ENCODE data around the gene GRK3. TPM values are rescaled to one million over a fixed set of nuclear protein-coding genes. Genes with fewer than 3 reads are reported as not detected.
"Not testable (repeated sequence)": the region's sequence is repeated elsewhere in the genome, so short reads cannot be mapped to it uniquely, and the experiment has no call there.

GRK3 gene
- polyA plus RNA-seq, 1 donor from 2014 or later = 10.4 TPM

DNA sequence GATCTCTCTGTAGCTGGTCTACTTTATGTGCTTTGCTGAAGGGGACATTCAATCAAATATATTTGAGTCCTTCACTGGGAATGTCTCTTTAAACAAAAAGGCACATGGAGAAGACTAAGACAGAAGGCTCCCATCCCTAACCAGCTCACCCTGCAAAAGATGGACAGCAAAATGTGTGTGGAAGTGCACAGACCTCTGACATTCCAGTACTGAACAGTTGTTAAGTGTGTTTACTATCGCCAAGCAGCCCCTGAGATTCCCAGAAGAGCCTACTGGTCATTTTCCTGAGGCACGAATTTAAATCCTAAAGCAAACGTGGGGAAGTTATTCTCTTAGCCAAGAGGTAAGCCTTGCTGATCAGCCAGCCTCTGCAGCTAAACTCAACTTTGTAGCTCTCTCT is 50.3 kb downstream of the GRK3 start:
- peaks cover 18 to 27% (median 19%) of the 10 kb centered on the region in 3 donors for H3K4me1 Mint-ChIP-seq
- not testable (repeated sequence) for H3K27ac Mint-ChIP-seq, H3K9me3 Mint-ChIP-seq, H3K27me3 Mint-ChIP-seq, H3K4me3 Mint-ChIP-seq
- H3K36me3 Mint-ChIP-seq = peaks cover 15% of the 10 kb centered on the region

DNA sequence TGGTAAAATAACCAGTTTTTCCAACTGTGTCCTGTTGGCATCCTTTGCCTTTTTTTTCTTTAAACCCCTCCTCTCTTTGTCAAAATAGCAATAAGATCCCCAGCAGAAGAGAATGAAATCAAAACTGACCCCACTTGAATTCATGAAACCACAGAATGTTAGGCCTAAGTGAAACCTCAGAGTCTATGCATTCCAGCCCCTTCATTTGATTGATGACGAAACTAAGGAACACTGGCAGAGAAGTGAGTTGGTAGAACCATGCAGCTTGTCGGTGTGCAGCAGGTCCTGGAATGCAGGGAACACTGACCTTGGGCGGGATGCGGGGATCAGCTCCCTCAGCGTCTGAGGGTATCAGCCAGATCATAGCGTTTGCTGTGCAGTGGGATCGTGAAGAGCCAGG is 57.5 kb downstream of the GRK3 start:
- Mint-ChIP-seq H3K27ac (peak overlapping the region in 2 of 3 donors; percentile 6 to 68), H3K9me3 (no peaks in the 10 kb centered on the region), H3K4me3 (peak overlapping the region in 2 of 4 donors; percentile 65 to 80), H3K27me3 (no peaks in the 10 kb centered on the region), H3K4me1 (peaks cover 51 to 64% (median 52%) of the 10 kb centered on the region in 3 donors), H3K36me3 (peaks cover 11% of the 10 kb centered on the region)

DNA sequence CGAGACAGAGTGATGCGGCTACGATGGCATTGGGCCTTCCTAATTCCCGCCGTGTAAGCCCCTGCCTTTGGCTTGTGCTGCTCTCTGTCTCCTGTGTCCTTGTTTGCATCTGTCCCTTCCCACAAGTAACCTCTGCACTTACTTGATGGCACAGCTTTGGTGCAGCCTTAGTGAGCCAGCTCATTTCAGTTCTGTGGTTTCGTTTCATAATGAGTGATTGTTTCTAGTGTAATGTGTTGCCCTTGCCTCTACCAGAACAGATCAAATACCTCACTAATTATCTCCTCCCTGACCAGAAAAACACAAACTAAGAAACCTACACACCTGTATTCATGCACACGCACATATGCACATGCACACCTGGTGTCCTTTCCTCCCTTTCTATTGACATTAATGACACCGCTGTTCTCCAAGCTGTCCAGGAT is 58.8 kb downstream of the GRK3 start:
- peaks cover 11% of the 10 kb centered on the region for H3K36me3 Mint-ChIP-seq
- H3K4me3 Mint-ChIP-seq = peak overlapping the region in 3 of 4 donors; percentile 22 to 60 (median 23)
- peaks cover 49 to 63% (median 50%) of the 10 kb centered on the region in 3 donors for H3K4me1 Mint-ChIP-seq
- no peaks in the 10 kb centered on the region for H3K27me3 Mint-ChIP-seq
- no peaks in the 10 kb centered on the region for H3K9me3 Mint-ChIP-seq
- peak overlapping the region in 1 of 3 donors; percentile 60 for H3K27ac Mint-ChIP-seq

DNA sequence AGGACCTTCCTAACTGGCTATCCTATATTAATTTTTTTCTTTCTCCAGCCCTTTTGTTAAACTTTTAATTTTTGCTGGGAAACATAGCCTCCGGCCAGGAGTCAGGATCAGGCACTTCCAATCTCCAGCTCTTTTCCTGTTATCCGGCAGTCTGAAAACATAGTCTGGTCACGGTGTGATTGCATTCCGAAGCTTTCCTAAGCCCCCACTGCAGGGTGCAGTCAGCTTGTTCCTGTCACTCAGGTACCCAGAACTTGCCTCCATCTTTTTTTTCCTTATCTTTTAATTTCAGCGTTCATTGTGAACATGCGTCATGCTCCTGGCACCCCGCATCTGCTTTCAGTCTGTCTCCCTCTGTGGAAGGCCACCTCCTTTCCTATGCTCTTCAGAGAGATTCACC is 59.4 kb downstream of the GRK3 start:
- H3K27me3 Mint-ChIP-seq = no peaks in the 10 kb centered on the region
- peaks cover 11% of the 10 kb centered on the region for H3K36me3 Mint-ChIP-seq
- peaks cover 44 to 57% (median 45%) of the 10 kb centered on the region in 3 donors for H3K4me1 Mint-ChIP-seq
- H3K4me3 Mint-ChIP-seq = peak overlapping the region in 1 of 4 donors; percentile 22
- H3K27ac Mint-ChIP-seq = no peak overlapping the region
- no peaks in the 10 kb centered on the region for H3K9me3 Mint-ChIP-seq

DNA sequence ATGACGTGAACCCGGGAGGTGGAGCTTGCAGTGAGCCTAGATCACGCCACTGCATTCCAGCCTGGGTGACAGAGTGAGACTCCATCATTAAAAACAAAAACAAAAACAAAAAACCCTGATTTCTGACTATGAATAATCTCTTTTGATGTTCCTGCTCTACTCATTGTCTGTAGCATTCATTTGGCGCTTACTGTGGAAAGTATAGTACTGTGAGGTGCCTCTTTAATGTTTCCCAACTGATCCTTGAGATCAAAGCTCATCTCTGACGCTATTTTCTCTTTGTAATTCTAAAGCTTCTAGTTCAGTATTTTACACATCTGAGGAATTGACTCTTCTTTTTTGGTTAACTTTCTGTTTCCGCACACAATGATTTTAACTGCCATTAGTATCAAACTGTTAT is 60.0 kb downstream of the GRK3 start:
- no peaks in the 10 kb centered on the region for H3K9me3 Mint-ChIP-seq
- peak overlapping the region in 1 of 3 donors; percentile 71 for H3K27ac Mint-ChIP-seq

DNA sequence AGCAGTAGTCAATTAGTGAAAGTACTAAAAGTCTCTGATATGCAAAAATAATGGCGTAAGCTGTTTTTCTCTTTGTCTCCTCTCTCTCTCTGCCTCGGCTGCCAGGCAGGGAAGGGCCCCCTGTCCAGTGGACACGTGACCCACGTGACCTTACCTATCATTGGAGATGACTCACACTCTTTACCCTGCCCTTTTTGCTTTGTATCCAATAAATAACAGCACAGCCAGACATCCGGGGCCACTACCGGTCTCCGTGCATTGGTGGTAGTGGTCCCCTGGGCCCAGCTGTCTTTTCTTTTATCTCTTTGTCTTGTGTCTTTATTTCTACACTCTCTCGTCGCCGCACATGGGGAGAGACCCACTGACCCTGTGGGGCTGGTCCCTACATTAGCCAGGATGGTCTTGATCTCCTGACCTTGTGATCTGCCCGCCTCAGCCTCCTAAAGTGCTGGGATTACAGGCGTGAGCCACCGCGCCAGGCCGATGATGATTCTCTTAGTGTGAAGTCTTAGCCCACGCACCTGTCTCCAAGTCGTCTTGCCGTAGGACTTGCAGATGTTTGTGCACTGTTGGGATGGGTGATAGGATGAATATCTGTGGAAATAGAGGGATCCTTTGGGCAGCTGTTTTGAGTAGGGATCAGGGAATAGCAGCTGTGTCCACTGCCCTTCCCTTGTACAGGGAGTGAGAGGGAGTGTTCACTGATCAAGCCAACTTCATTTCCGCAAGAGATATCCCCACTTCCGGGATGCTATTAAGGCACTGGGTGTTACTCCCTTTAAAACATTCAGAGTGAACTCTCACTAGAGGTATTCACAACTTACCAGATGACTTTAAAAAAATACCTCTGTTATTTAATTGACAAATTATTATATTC is 61.5 kb downstream of the GRK3 start:
- H3K4me3 Mint-ChIP-seq = peak overlapping the region in 1 of 4 donors; percentile 48
- H3K27me3 Mint-ChIP-seq, H3K36me3 Mint-ChIP-seq, H3K9me3 Mint-ChIP-seq: not testable (repeated sequence)
- H3K27ac Mint-ChIP-seq = peak overlapping the region in 2 of 3 donors; percentile 1 to 89
- H3K4me1 Mint-ChIP-seq = peaks cover 31 to 40% (median 32%) of the 10 kb centered on the region in 3 donors

More for the DNA sequence above, 60.0 kb downstream of the GRK3 start:
- peaks cover 9% of the 10 kb centered on the region for H3K36me3 Mint-ChIP-seq
- no peaks in the 10 kb centered on the region for H3K27me3 Mint-ChIP-seq
- peaks cover 39 to 52% (median 45%) of the 10 kb centered on the region in 3 donors for H3K4me1 Mint-ChIP-seq
- H3K4me3 Mint-ChIP-seq = no peak overlapping the region

DNA sequence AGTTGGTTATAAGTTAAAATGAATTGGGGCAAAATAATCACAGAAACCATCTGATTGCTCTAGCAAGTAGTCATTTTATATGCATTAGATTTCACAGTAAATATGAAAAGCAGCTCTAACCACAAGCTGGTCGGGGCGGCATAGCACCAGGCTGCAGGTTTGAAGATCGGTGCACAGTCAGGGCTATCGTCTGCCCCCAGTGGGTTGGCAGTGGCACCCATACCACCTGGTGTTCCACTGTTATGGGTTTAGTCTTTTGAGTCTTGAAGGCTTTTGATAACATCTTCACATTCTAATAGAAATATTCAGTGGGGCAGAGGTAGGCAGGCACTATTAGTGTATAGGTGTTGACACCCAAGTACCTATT is 62.1 kb downstream of the GRK3 start:
- Mint-ChIP-seq H3K4me3 (peak overlapping the region in 1 of 4 donors; percentile 48), H3K4me1 (peaks cover 33 to 37% (median 35%) of the 10 kb centered on the region in 3 donors)

DNA sequence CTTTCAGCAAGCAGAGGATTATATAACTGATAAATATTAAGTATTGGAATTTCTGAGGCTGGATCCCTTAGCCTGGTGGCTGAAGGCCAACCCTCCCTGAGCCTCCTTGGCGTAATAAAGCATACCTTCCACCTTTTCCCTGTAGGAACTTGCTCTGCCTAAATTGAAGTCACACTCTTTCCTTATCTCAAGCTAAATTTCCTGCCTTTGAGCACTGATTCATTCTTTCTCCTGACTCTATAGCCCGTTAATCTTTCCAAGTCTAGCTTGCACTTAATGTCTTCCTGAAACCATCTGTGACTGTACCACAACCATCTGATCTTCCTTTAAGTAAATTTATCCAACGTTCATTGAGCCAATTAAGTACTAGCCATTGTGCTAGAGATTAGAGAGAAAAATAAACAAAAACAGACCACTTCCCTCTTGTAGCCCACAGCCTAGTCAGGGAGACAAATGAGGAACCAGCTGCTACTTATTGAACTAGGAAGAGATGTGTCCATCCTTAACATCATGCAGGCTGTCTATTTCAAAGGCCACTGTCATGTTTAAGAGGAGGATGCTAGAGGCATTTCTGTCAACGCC is 62.9 kb downstream of the GRK3 start:
- H3K36me3 Mint-ChIP-seq = peaks cover 7% of the 10 kb centered on the region
- H3K27me3 Mint-ChIP-seq = no peaks in the 10 kb centered on the region
- H3K4me1 Mint-ChIP-seq = peaks cover 28 to 34% (median 33%) of the 10 kb centered on the region in 3 donors
- no peak overlapping the region for H3K4me3 Mint-ChIP-seq
- H3K27ac Mint-ChIP-seq = no peak overlapping the region
- no peaks in the 10 kb centered on the region for H3K9me3 Mint-ChIP-seq

More for the DNA sequence above, 62.1 kb downstream of the GRK3 start:
- H3K27ac Mint-ChIP-seq = peak overlapping the region in 1 of 3 donors; percentile 89
- peaks cover 7% of the 10 kb centered on the region for H3K36me3 Mint-ChIP-seq
- no peaks in the 10 kb centered on the region for H3K9me3 Mint-ChIP-seq
- no peaks in the 10 kb centered on the region for H3K27me3 Mint-ChIP-seq

DNA sequence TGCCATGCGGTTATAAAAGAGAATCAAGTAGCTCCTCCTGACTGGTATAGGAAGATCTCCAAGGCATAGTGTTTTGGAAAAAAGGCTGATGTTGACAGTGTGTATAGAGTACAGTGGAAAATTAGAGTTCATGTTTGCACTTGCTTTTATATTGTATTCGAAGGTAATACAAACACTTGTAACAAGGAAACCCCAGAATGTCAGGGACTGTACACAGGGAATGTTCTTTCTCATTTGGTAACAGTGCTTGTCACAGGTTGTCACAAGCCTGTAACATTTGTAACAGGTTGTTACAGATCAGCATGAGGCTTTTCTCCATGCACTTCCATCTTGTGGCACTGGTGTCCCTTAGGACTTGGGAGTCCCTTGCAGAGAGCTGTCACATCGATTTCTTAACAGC is 64.0 kb downstream of the GRK3 start:
- H3K4me3 Mint-ChIP-seq = no peak overlapping the region
- H3K4me1 Mint-ChIP-seq = peaks cover 17 to 26% (median 25%) of the 10 kb centered on the region in 3 donors
- no peaks in the 10 kb centered on the region for H3K27me3 Mint-ChIP-seq
- no peak overlapping the region for H3K27ac Mint-ChIP-seq
- H3K36me3 Mint-ChIP-seq = peaks cover 5% of the 10 kb centered on the region
- H3K9me3 Mint-ChIP-seq = no peaks in the 10 kb centered on the region

DNA sequence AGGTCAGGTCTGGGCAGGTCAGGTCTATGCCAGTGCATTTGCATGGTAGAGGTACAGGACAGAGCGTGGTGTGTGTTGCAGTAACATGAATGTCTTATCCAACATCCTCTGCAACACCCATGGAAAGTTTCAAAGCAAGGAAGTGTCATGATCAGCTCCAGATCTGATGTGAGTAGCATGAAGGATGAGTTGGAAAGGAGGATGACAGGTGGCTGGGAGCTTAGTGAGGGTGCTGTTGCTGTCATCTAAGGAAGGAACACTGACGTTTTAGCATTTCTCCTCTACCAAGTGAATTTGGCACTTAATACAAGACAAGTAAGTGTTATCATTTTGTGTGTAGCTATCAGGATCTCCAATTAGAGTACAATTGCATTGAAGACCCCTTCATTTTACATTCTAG is 65.1 kb downstream of the GRK3 start:
- Mint-ChIP-seq H3K4me3 (no peak overlapping the region), H3K36me3 (peaks cover under 1% of the 10 kb centered on the region)

DNA sequence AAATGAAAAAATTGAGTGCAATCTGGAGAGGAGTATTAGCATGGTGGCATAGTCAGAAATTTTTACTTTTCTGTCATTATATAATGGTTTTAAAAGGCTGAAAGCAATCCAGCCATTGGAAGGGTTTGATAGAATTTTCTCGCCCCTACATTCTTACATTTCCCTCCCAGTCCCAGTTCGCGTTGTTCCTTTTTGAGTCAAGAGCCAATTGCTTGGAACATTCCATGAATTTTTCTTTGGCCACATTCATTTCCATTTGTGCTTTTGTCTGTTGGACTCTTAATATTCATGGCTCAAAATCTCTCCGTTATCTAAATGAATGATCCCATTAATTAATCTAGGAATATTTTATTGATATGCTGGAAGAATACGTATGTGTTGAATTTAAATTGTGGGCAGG is 66.0 kb downstream of the GRK3 start:
- Mint-ChIP-seq H3K27ac (no peak overlapping the region), H3K9me3 (no peaks in the 10 kb centered on the region), H3K4me1 (peaks cover 17 to 31% (median 21%) of the 10 kb centered on the region in 3 donors), H3K27me3 (no peaks in the 10 kb centered on the region), H3K36me3 (peaks cover 2% of the 10 kb centered on the region), H3K4me3 (no peak overlapping the region)

More for the DNA sequence above, 65.1 kb downstream of the GRK3 start:
- Mint-ChIP-seq H3K27me3 (no peaks in the 10 kb centered on the region), H3K4me1 (peaks cover 14 to 24% (median 19%) of the 10 kb centered on the region in 3 donors), H3K9me3 (no peaks in the 10 kb centered on the region), H3K27ac (no peak overlapping the region)

DNA sequence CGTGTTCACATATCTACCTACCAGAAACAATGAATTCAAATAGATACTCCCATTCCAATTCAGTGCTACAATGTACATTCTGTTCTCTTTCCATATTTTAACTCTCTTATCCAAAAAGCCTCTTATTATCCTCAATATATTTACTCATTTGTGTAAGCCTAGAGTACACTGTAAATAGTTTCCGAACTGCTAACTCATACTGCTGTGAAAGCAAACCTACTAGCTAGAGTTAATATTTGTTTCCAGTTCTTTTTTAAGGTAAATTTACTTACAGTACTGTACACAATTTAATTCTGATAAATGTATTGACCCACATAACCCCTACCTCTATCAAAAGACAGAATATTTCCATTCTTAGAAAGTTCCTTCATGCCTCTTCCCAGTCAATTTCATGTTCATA is 71.8 kb downstream of the GRK3 start:
- peaks cover 14 to 28% (median 15%) of the 10 kb centered on the region in 3 donors for H3K4me1 Mint-ChIP-seq
- H3K27me3 Mint-ChIP-seq = no peaks in the 10 kb centered on the region
- peak overlapping the region in 2 of 3 donors; percentile 8 to 35 for H3K27ac Mint-ChIP-seq
- no peak overlapping the region for H3K4me3 Mint-ChIP-seq
- H3K9me3 Mint-ChIP-seq = peaks cover 0 to 7% (median 0%) of the 10 kb centered on the region in 3 donors
- peaks cover 13% of the 10 kb centered on the region for H3K36me3 Mint-ChIP-seq

DNA sequence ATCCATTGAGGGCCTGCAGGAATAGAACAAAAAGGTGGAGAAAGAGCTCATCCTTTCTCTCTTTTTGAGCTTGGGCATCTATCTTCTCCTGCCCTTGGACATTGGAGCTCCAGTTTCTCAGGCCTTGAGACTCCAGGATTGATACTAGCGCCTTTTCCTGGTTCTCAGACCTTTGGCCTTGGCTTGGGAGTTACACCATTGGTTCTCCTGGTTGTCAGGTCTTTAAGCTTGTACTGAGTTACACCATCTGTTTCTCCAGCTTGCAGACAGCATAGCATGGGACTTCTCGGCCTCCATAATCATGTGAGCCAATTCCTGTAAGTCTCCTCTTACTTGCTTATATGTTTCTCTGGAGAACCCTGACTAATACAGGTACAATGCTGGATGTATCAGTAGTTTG is 72.6 kb downstream of the GRK3 start:
- no peak overlapping the region for H3K4me3 Mint-ChIP-seq
- H3K27me3 Mint-ChIP-seq = no peaks in the 10 kb centered on the region
- no peak overlapping the region for H3K27ac Mint-ChIP-seq
- peaks cover 14 to 29% (median 16%) of the 10 kb centered on the region in 3 donors for H3K4me1 Mint-ChIP-seq
- peaks cover 0 to 7% (median 0%) of the 10 kb centered on the region in 3 donors for H3K9me3 Mint-ChIP-seq
- H3K36me3 Mint-ChIP-seq = peaks cover 13% of the 10 kb centered on the region

DNA sequence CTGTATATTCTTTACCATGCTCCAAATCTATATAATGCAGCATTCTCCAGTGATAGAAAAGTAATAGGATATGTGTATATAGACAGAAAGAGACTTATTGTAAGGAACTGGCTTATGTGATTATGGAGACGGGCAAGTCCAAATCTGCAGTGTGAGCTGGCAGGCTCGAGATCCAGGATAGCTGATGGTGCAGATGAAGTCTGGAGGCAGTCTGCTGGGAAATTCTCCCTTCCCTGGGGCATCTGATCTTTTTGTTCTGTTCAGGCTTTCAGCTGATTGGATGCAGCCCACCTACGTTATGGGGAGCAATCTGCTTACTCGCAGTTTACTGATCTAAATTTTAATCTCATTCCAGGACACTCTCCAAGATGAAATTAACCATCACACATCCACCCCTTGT is 73.2 kb downstream of the GRK3 start:
- Mint-ChIP-seq H3K27ac (peak overlapping the region in 1 of 3 donors; percentile 27), H3K36me3 (peaks cover 13% of the 10 kb centered on the region)

DNA sequence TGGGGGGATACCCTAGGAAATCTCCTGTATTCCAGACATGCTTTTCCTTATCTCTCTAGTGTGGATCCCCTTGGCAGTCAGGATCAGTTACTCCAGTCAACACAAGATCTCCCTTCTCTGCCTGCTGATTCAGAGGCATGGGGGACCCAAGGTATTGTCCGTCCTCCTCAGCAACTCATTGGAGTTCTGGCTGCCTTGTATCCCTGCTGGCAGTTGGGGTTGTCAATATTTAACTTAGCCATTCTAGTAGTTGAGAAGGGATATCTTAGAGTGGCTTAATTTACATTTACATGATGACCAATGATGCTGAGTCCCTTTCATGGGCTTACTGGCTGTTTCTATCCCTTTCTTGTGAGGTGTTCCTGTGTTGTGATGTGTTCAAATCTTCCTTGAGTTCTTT is 74.2 kb downstream of the GRK3 start:
- Mint-ChIP-seq H3K36me3 (peaks cover 13% of the 10 kb centered on the region), H3K27ac (no peak overlapping the region)

More for the DNA sequence above, 73.2 kb downstream of the GRK3 start:
- Mint-ChIP-seq H3K9me3 (peaks cover 0 to 7% (median 0%) of the 10 kb centered on the region in 3 donors), H3K4me3 (no peak overlapping the region), H3K27me3 (no peaks in the 10 kb centered on the region), H3K4me1 (peaks cover 16 to 33% (median 19%) of the 10 kb centered on the region in 3 donors)

More for the DNA sequence above, 74.2 kb downstream of the GRK3 start:
- peaks cover 25 to 42% (median 28%) of the 10 kb centered on the region in 3 donors for H3K4me1 Mint-ChIP-seq
- no peak overlapping the region for H3K4me3 Mint-ChIP-seq
- H3K9me3 Mint-ChIP-seq = peaks cover 0 to 7% (median 0%) of the 10 kb centered on the region in 3 donors
- H3K27me3 Mint-ChIP-seq = no peaks in the 10 kb centered on the region

Data from IgD-negative memory B cell (primary cell).